SK-N-SH treated with all-trans-retinoic acid at 6 μM for 48 hours (cell line): Measurements from ENCODE around the gene ANKRD18A.

Experiments used
- ATAC-seq: fragments of 200-7000 bp; cut with Tn5 transposase; 3 replicates; pipeline ENCODE4 v1.9.1; 2020; ENCODE audit warnings: mild to moderate bottlenecking, moderate library complexity
- ARNTL ChIP-seq: fragments of 450-650 bp; formaldehyde crosslinking; IDR thresholded peaks from 2 replicates; pipeline ENCODE4 v1.5.0; 2020; ENCODE audit warnings: low read depth, mild to moderate bottlenecking, moderate library complexity, borderline replicate concordance
- BACH2 ChIP-seq: fragments of 250-450 bp; sonication (Bioruptor Pico); IDR thresholded peaks from 2 replicates; pipeline ENCODE4 v1.9.0; 2021; ENCODE audit warnings: mild to moderate bottlenecking, borderline replicate concordance
- CSDC2 ChIP-seq: fragments of 250-450 bp; sonication (Bioruptor Pico); IDR thresholded peaks from 2 replicates; pipeline ENCODE4 v1.5.0; 2020; ENCODE audit warnings: mild to moderate bottlenecking, moderate library complexity
- ESRRG ChIP-seq: fragments of 250-450 bp; sonication (Bioruptor Pico); IDR thresholded peaks from 2 replicates; pipeline ENCODE4 v1.6.1; 2021; ENCODE audit warnings: mild to moderate bottlenecking
- GLIS3 ChIP-seq: fragments of 250-450 bp; sonication (Bioruptor Pico); IDR thresholded peaks from 2 replicates; pipeline ENCODE4 v1.5.0; 2020; ENCODE audit warnings: mild to moderate bottlenecking, moderate library complexity
- ISL1 ChIP-seq: fragments of 250-450 bp; sonication (Bioruptor Pico); IDR thresholded peaks from 2 replicates; pipeline ENCODE4 v2.1.2; 2022; ENCODE audit warnings: mild to moderate bottlenecking, moderate library complexity
- OSR1 ChIP-seq: fragments of 250-450 bp; sonication (Bioruptor Pico); IDR thresholded peaks from 2 replicates; pipeline ENCODE4 v1.8.0; 2022; ENCODE audit warnings: moderate library complexity, mild to moderate bottlenecking, inconsistent platforms
- RARB ChIP-seq: fragments of 250-450 bp; sonication (Bioruptor Pico); IDR thresholded peaks from 2 replicates; pipeline ENCODE4 v1.8.0; 2021; ENCODE audit warnings: mild to moderate bottlenecking, moderate library complexity
- TCF4 ChIP-seq: fragments of 250-450 bp; sonication (Bioruptor Pico); IDR thresholded peaks from 2 replicates; pipeline ENCODE4 v1.8.0; 2021; ENCODE audit warnings: mild to moderate bottlenecking, moderate library complexity, borderline replicate concordance
- TOX ChIP-seq: fragments of 250-450 bp; sonication (Bioruptor Pico); IDR thresholded peaks from 2 replicates; pipeline ENCODE4 v1.8.0; 2021; ENCODE audit warnings: mild to moderate bottlenecking, moderate library complexity, borderline replicate concordance
- ZC3H10 ChIP-seq: fragments of 250-450 bp; sonication (Bioruptor Pico); IDR thresholded peaks from 2 replicates; pipeline ENCODE4 v1.5.1; 2021; ENCODE audit warnings: mild to moderate bottlenecking, moderate library complexity
- ZFP3 ChIP-seq: fragments of 250-450 bp; sonication (Bioruptor Pico); IDR thresholded peaks from 2 replicates; pipeline ENCODE4 v1.5.0; 2020; ENCODE audit warnings: mild to moderate bottlenecking, moderate library complexity
- ZNF565 ChIP-seq: fragments of 450-650 bp; formaldehyde crosslinking; conservative IDR thresholded peaks from 2 replicates; pipeline ENCODE4 v1.5.0; 2020; ENCODE audit warnings: low read depth, mild to moderate bottlenecking, moderate library complexity
- ZNF70 ChIP-seq: fragments of 450-650 bp; formaldehyde crosslinking; IDR thresholded peaks from 2 replicates; pipeline ENCODE4 v1.5.0; 2020; ENCODE audit warnings: mild to moderate bottlenecking, moderate library complexity
- ZNF8 ChIP-seq: fragments of 450-650 bp; formaldehyde crosslinking; IDR thresholded peaks from 2 replicates; pipeline ENCODE4 v1.5.0; 2020; ENCODE audit warnings: mild to moderate bottlenecking, moderate library complexity
- TF ChIP-seq, protein P1 (sequence below): fragments of 250-450 bp; sonication (Bioruptor Pico); IDR thresholded peaks from 2 replicates; pipeline ENCODE4 v1.5.1; 2021; ENCODE audit warnings: mild to moderate bottlenecking, moderate library complexity
- TF ChIP-seq, protein P2 (sequence below): fragments of 250-450 bp; sonication (Bioruptor Pico); IDR thresholded peaks from 2 replicates; pipeline ENCODE4 v1.5.1; 2020; ENCODE audit warnings: low read depth, mild to moderate bottlenecking, moderate library complexity
- TF ChIP-seq, protein P3 (sequence below): fragments of 250-450 bp; sonication (Bioruptor Pico); IDR thresholded peaks from 2 replicates; pipeline ENCODE4 v1.8.0; 2020; ENCODE audit warnings: mild to moderate bottlenecking, moderate library complexity, borderline replicate concordance
- TF ChIP-seq, protein P4 (sequence below): fragments of 250-450 bp; sonication (Bioruptor Pico); IDR thresholded peaks from 2 replicates; pipeline ENCODE4 v1.8.0; 2021; ENCODE audit warnings: low read depth, mild to moderate bottlenecking, moderate library complexity, borderline replicate concordance

Gene ANKRD18A

DNA sequence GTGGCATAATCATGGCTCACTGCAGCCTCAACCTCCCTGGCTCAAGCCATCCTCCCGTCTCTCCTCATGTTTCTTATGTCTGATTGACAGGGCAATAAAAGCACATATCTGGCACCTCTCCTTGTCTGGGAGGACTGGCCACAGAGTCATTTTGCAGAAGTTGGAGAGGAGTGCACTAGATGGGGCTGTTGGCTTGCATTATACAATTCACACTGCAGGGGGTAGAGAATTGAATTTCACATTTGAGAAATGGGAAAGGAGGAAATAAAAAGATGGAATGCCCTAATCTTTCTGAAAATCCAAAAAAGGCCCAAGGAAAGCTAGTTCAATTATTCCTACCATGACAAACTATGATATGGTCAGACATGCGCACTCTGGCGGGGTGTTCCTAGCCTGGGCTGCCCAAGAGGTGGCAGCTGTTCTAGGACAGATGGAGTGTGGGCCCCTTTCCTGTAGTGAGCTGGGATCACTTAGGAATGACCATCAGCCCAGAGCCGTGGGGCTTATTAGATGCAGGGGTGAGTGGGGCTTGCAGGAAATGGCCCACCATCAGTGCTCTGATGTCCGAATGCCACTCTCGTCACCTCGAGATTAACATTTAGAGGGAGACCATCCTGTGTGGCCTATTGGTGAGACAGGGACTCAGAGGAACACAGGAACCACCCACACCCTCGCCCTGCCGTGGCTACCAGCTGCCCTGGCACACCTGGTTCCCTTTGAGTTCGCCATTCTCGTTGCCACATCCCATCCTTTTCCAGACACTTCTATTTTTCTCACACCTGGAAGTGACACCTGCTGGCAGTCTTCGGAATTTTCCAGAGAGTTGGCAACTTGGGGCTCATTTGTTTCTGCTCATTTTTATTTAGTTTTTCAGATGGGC, 21.8 kb upstream of the ANKRD18A start:
- ATAC-seq = no peak
- TF ChIP-seq CSDC2 (CRISPR knock-in tag) (no peak), RARB (CRISPR knock-in tag) (no peak), ESRRG (CRISPR knock-in tag) (no peak), ZC3H10 (CRISPR knock-in tag) (no peak), BACH2 (CRISPR knock-in tag) (no peak), GLIS3 (CRISPR knock-in tag) (no peak), TOX (no peak), ISL1 (CRISPR knock-in tag) (no peak), ZNF70 (CRISPR knock-in tag) (no peak), ZNF8 (CRISPR knock-in tag) (no peak)
- TF ChIP-seq, protein P1, sequence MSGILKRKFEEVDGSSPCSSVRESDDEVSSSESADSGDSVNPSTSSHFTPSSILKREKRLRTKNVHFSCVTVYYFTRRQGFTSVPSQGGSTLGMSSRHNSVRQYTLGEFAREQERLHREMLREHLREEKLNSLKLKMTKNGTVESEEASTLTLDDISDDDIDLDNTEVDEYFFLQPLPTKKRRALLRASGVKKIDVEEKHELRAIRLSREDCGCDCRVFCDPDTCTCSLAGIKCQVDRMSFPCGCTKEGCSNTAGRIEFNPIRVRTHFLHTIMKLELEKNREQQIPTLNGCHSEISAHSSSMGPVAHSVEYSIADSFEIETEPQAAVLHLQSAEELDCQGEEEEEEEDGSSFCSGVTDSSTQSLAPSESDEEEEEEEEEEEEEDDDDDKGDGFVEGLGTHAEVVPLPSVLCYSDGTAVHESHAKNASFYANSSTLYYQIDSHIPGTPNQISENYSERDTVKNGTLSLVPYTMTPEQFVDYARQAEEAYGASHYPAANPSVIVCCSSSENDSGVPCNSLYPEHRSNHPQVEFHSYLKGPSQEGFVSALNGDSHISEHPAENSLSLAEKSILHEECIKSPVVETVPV = no peak
- TF ChIP-seq, protein P2, sequence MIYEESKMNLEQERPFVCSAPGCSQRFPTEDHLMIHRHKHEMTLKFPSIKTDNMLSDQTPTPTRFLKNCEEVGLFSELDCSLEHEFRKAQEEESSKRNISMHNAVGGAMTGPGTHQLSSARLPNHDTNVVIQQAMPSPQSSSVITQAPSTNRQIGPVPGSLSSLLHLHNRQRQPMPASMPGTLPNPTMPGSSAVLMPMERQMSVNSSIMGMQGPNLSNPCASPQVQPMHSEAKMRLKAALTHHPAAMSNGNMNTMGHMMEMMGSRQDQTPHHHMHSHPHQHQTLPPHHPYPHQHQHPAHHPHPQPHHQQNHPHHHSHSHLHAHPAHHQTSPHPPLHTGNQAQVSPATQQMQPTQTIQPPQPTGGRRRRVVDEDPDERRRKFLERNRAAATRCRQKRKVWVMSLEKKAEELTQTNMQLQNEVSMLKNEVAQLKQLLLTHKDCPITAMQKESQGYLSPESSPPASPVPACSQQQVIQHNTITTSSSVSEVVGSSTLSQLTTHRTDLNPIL (CRISPR knock-in tag) = no peak
- TF ChIP-seq, protein P3, sequence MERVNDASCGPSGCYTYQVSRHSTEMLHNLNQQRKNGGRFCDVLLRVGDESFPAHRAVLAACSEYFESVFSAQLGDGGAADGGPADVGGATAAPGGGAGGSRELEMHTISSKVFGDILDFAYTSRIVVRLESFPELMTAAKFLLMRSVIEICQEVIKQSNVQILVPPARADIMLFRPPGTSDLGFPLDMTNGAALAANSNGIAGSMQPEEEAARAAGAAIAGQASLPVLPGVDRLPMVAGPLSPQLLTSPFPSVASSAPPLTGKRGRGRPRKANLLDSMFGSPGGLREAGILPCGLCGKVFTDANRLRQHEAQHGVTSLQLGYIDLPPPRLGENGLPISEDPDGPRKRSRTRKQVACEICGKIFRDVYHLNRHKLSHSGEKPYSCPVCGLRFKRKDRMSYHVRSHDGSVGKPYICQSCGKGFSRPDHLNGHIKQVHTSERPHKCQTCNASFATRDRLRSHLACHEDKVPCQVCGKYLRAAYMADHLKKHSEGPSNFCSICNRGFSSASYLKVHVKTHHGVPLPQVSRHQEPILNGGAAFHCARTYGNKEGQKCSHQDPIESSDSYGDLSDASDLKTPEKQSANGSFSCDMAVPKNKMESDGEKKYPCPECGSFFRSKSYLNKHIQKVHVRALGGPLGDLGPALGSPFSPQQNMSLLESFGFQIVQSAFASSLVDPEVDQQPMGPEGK = no peak
- TF ChIP-seq, protein P4, sequence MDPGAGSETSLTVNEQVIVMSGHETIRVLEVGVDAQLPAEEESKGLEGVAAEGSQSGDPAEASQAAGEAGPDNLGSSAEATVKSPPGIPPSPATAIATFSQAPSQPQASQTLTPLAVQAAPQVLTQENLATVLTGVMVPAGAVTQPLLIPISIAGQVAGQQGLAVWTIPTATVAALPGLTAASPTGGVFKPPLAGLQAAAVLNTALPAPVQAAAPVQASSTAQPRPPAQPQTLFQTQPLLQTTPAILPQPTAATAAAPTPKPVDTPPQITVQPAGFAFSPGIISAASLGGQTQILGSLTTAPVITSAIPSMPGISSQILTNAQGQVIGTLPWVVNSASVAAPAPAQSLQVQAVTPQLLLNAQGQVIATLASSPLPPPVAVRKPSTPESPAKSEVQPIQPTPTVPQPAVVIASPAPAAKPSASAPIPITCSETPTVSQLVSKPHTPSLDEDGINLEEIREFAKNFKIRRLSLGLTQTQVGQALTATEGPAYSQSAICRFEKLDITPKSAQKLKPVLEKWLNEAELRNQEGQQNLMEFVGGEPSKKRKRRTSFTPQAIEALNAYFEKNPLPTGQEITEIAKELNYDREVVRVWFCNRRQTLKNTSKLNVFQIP (CRISPR knock-in tag) = no peak

DNA sequence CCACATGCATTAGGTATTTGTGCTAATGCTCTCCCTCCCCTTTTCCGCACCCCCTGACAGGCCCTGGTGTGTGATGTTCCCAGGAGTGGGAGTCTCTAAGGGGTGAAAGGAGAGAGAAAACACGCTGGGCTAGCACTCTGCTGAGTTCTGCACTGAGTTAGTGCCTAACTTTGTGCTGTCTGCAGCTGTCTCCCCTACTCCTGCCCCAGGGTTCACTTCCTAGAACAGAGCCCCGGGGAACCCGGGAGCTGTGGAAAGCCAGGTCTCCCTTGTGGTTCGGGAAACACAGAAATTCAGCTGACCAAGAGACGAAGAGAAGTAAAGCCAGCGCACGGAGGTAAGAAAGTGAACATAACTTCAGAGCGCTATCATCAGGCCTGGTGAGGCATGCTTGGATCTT, 20.7 kb upstream of the ANKRD18A start:
- no peak for TF ChIP-seq ZFP3 (CRISPR knock-in tag)
- TF ChIP-seq ZNF8 (CRISPR knock-in tag) = no peak
- TF ChIP-seq, protein P1 = no peak
- TF ChIP-seq, protein P4 (CRISPR knock-in tag) = no peak
- TF ChIP-seq, protein P2 (CRISPR knock-in tag) = no peak
- TF ChIP-seq TCF4 = no peak
- TF ChIP-seq, protein P3 = no peak
- TF ChIP-seq OSR1 (CRISPR knock-in tag) = no peak
- TF ChIP-seq RARB (CRISPR knock-in tag) = no peak
- no peak for TF ChIP-seq ZNF565 (CRISPR knock-in tag)
- TF ChIP-seq ARNTL = no peak
- TF ChIP-seq CSDC2 (CRISPR knock-in tag) = no peak
- TF ChIP-seq TOX = no peak
- TF ChIP-seq, all 23 proteins: peak for 0
- no peak for ATAC-seq
